BJ (cell line): Measurements from ENCODE around the gene KRT76. TPM values are rescaled to one million over a fixed set of nuclear protein-coding genes. Genes with fewer than 3 reads are reported as not detected.

ENCODE experiments used
- CTCF ChIA-PET: fragments of 350-600 bp; formaldehyde crosslinking; extraction: SDS; loops from one replicate; lab custom pipeline; 2021; ENCODE audit warnings: antibody characterized with exemption, inconsistent platforms; lab: Yijun Ruan, JAX
- POLR2A ChIA-PET: fragments of 300-600 bp; sonication (Branson Sonifier 250); formaldehyde crosslinking; extraction: SDS; loops from one replicate; lab custom pipeline; 2021; ENCODE audit warnings: antibody characterized with exemption; lab: Charles Lee
- DNase-seq: peaks from one replicate; pipeline ENCODE4 v3.0.0-alpha.2; 2011; ENCODE audit warnings: low read depth
- H3K27me3 ChIP-seq: 2 replicates; pipeline ENCODE4 v1.6.0; 2011; ENCODE audit warnings: low read length; ENCODE audit not compliant: control insufficient read depth, insufficient read depth
- H3K36me3 ChIP-seq: 2 replicates; pipeline ENCODE4 v1.5.1; 2011; ENCODE audit warnings: low read length; ENCODE audit not compliant: control insufficient read depth, insufficient read depth
- H3K4me3 ChIP-seq: 2 replicates; pipeline ENCODE4 v1.5.1; 2011; ENCODE audit warnings: low read depth, mild to moderate bottlenecking, control low read depth, low read length
- polyA plus RNA-seq: library from polyadenylated mRNA; depleted of rRNA; stranded (reverse); fragments of >200 nt; gene quantifications from 2 replicates; pipeline ENCODE4 v1.2.3, GENCODE V29; 2011
- TF ChIP-seq, protein P1 (sequence below): IDR thresholded peaks from 2 replicates; pipeline ENCODE4 v1.5.1; 2011; ENCODE audit warnings: low read depth, mild to moderate bottlenecking, control low read depth, inconsistent platforms, low read length, moderate library complexity; ENCODE audit not compliant: insufficient read depth

The KRT76 gene
- polyA plus RNA-seq, 1 experiment, result not detected

DNA sequence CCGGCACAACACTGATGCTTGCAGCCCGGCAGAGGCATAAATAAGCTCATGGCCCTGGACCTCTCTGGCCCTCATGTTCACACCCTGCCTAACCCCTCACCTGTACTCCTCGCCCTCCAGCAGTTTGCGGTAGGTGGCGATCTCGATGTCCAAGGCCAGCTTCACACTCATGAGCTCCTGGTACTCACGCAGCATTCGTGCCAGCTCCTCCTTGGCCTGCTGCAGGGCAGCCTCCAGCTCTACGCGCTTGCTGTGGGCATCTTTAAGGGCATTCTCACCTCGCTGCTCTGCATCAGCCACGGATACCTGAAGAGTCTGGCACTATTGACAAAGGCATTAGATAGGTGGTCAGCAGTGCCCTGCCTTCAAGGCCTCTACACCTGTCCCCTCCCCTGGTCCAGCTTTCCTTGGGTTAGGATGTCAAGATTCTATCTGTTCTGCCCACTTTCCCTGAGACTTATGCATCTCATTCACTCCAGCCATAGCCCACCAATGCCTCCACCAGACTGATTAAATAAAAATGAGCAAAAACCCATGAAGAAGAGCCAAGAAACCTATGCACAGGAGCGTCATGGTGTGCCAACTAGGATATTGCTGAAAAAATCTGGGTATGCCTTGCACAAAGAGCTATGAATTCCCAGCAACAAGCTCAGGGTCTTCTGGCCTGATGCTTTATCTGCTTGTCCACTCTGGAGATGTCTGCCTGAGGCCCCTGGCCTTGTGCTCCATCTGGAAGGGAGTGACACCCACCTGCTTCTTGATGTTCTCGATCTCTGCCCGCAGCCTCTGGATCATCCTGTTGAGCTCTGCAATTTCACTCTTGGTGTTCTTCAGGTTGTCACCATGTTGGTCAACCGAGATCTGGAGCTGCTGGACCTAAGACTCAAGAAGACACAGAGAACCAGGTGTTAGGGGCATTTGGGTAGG lies 30.7 kb upstream of the KRT76 start:
- TF ChIP-seq, protein P1, sequence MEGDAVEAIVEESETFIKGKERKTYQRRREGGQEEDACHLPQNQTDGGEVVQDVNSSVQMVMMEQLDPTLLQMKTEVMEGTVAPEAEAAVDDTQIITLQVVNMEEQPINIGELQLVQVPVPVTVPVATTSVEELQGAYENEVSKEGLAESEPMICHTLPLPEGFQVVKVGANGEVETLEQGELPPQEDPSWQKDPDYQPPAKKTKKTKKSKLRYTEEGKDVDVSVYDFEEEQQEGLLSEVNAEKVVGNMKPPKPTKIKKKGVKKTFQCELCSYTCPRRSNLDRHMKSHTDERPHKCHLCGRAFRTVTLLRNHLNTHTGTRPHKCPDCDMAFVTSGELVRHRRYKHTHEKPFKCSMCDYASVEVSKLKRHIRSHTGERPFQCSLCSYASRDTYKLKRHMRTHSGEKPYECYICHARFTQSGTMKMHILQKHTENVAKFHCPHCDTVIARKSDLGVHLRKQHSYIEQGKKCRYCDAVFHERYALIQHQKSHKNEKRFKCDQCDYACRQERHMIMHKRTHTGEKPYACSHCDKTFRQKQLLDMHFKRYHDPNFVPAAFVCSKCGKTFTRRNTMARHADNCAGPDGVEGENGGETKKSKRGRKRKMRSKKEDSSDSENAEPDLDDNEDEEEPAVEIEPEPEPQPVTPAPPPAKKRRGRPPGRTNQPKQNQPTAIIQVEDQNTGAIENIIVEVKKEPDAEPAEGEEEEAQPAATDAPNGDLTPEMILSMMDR, result no peak
- H3K27me3 ChIP-seq, result peaks cover 10% of the 10 kb centered on the region
- H3K4me3 ChIP-seq, result no peak overlapping the region
- DNase-seq, result no peak
- ChIA-PET CTCF (interaction anchor here (1.5 kb wide), 1 partner anchor 15 kb away, joined by 3 read pairs; no protein-coding TSS in a partner anchor), POLR2A (no interaction called here)
- no peaks in the 10 kb centered on the region for H3K36me3 ChIP-seq

DNA sequence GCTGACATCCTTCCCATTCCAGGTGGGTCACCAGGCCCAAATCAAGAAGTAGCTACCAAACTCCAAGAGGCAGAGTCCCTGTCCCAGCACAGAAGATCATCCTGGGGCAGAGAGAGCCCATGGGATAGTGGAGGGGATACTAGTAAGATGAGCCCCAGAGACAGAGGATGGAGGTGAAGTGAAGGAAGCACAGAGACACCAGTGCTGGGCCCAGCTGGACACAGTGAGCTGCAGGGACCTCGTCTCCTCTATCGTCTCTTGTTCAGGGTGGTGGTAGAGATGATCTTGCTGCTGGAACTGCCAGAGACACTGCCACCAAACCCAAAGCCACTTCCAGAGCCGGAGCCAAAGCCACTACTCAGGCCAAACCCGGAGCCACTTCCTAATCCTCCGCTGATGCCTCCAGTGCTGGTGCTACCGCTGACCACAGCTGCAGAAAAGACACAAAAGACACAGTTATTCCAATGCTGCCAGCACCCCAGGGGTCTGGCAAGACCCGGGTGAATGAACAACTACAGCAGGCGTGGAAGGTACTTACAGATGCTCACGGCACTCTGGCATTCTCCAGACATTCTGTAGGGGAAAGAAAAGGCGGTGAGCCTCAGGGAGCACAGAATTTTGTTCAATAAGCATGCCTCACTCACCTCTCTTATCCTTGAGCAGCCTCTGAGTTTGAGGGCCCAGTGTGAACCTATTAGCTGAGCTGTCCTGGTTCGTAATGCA lies 29.8 kb upstream of the KRT76 start:
- POLR2A ChIA-PET, result no interaction called here
- TF ChIP-seq, protein P1, result no peak
- H3K4me3 ChIP-seq, result no peak overlapping the region

DNA sequence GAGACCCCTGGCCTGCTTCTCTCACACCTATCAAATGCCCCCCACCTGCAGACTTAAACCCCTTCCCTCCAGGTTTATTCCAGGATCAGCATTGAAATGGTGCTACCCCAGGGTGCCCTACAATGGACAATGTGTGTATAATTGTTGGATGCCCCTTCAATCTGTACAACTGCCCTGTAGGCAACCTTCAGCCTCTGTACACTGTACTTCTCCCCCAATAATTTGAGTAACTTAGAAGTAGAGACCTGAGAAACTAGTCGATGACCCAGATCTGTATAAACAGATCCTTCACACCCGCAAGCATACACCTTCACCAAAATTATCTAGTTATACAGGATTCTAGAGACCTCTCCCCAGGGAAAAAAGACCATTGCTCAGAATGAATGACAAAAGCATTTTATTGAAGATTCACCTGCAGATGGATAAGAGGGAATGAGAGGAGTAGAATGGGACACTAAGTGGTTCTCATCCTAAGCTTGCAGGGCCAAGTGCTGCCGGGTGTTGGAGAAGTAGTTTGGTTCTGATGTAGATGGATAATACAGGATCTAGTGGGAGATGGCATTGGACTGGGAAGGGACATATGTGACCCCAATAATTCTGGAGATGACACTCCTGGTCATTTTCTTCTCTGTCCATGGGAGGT lies 29.1 kb upstream of the KRT76 start:
- peaks cover 8% of the 10 kb centered on the region for H3K27me3 ChIP-seq
- TF ChIP-seq, protein P1, result no peak
- CTCF ChIA-PET, result no interaction called here
- no peak for DNase-seq
- no peaks in the 10 kb centered on the region for H3K36me3 ChIP-seq
- no peak overlapping the region for H3K4me3 ChIP-seq
- POLR2A ChIA-PET, result no interaction called here

More for the DNA sequence above, 29.8 kb upstream of the KRT76 start:
- CTCF ChIA-PET, result no interaction called here
- DNase-seq, result no peak
- H3K27me3 ChIP-seq, result peaks cover 9% of the 10 kb centered on the region
- no peaks in the 10 kb centered on the region for H3K36me3 ChIP-seq

DNA sequence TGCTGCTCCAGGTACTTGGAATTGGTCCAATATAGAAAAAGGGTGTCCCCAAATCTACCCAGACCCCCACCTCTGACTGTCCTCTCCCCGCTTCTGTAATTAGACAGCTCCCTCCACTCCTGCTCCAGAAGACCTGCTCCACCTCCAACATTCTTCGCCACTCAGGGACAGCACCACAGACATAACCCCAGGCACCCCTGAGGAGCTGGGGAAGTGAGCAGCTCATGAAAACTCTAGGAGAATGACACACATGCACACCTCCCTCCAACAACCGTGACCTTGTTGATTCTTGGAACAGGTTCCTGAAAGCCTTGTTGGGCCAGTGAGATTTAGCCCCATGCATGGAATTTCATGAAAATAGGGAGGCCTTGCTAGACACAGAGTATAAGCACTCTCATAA lies 28.6 kb upstream of the KRT76 start:
- TF ChIP-seq, protein P1, result no peak
- CTCF ChIA-PET, result no interaction called here
- Histone ChIP-seq H3K27me3 (peaks cover 8% of the 10 kb centered on the region), H3K4me3 (no peak overlapping the region), H3K36me3 (no peaks in the 10 kb centered on the region)
- POLR2A ChIA-PET, result no interaction called here
- no peak for DNase-seq

DNA sequence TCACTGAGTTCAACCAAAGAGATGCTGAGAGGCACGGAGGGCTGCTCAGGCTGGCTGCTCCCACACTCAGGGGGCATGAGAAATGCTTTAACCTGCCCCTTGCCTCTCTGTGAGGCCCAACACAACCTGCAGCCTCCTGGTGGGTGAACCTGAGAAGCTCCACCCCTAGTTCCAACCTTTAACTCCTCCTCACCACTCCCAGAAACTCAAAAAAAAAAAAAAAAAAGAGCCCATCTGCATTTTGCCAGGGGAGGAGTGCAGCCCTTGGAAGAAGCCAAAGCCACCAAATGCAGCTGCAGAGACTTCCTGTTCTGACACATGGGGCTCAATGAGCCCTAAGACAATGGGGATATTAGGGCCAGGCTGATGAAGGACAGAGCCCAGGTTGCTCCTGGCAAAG lies 27.9 kb upstream of the KRT76 start:
- POLR2A ChIA-PET, result no interaction called here
- DNase-seq, result no peak
- CTCF ChIA-PET, result no interaction called here
- Histone ChIP-seq H3K36me3 (no peaks in the 10 kb centered on the region), H3K4me3 (no peak overlapping the region), H3K27me3 (peaks cover 6% of the 10 kb centered on the region)
- TF ChIP-seq, protein P1, result no peak
